GM19397 (cell line): Measurements from ENCODE around the gene AP1B1.
"Not testable (repeated sequence)": the region's sequence is repeated elsewhere in the genome, so short reads cannot be mapped to it uniquely, and the experiment has no call there.

ENCODE experiments used
- ATAC-seq: cut with Tn5 transposase; IDR thresholded peaks from one replicate; pipeline ENCODE4 v1.9.1; 2021; ENCODE audit warnings: mild to moderate bottlenecking, moderate library complexity; ENCODE audit not compliant: unreplicated experiment

The AP1B1 gene

DNA sequence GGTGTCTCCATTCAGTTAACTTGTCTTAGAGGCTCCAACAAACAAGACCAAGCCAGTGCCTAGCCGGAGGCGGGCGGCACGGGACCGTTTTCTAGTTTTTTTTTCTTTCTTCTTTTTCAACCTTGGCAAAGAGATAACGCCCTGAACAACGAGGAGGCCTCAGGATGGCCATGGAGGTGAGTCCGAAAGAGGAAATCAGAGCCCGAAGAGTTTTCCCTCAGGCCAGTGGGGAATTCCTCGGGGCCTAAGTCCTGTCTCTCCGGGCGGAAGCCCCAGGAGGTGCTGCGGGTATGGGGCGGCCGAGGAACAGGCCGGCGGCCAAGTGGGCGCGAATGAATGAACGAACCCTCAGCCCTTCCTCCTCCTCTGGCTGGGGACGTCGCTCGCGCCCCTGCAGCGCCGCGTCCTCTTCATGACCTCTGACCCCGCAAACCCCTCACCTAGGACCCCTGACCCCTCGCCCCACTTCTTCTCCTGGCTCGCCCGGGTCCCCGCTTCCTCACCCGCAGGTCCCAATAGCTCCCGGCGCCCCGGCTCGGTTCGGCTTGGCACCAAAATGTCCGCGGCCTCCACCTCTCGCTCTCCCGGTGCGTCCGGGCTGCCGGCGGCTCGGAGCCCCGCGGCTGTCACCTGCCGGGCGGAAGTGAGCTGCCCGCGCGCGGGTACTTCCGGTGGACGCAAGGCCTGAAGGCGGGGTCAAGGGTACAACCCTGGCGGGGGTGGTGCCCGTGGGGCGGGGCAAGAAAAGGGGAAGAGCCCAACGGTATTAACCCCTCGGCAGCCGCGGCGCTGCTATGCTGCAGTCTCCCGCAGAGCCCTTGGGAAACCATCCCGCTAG lies at the start of gene AP1B1:
TSS of gene AP1B1 (minus strand) at position 650 of the 838 bp plus-strand sequence. CDS start 21,327 bp downstream, outside the sequence.
- ATAC-seq = peak; percentile 83

DNA sequence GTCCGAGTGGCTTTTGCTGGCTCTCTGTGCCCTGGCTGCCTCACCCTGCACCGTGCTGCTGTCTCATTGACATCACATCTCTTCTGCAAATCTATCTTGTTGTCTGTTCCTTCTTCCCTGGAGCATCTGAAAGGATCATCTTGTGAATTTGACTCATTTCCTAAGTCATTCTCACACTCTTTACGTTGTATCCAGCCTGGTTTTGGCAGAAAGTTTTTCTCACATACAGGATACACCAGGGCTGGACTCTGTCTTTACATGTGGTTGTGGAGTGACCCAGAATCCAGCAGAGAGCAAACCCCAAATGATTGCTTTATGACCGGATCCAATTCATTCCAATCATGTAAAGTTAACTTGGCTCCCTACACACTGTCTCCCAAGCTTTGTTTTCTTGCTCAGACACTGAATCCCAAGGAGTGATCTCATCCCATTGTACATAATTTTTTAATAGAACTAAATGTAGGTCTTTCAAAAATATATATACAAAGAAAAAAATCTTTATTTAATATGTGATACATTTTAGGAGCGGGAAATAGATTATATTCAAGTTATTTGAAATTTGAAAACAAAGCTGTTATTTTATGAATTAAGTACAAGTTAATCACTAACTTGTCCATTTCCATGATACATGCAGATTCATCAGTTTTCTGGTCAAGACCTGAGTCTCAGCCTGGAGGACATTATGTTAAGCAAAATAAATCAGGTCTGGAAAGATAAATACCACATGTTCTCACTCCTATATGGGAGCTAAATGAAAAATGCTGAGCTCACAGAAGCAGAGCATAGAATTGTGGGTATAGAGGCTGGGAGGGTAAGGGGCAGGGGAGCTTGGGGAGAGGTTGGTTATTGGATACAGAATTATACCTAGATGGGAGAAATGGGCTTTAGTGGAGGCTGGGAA lies 47.1 kb upstream of the AP1B1 start:
- no peak for ATAC-seq

DNA sequence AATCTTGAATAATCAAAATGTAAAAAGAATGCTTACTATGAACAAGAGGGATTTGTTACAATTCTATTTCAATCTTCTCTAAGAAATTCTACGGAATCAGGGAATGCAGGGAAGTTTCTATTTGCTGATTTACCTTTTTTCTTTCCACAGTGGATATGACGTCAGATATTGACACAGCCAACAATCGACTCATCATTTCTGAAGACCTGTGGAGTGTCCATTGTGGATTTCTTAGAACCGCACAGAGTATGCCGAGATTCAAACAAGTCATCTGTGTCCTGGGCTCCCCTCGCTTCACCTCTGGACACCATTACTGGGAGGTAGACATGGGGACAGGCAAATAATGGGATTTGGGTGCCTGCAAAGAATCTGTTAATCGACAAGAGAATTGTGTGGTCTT lies 45.9 kb upstream of the AP1B1 start:
- no peak for ATAC-seq

DNA sequence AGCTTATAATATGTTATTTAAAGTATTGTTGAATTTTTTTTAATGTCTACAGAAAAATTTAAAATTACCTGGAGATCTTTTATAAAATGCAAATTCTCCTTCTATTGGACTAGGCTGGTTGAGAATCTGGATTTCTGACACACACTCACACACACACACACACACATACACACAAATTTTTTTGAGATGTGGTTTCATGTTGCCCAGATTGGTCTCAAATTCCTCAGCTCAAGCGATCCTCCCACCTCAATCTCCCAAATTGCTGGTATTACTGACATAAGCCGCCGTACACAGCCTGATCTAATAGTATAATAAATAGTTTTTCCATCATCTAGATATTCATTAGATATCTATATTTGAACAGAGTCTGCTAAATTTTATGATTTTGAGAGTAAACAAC lies 45.5 kb upstream of the AP1B1 start:
- no peak for ATAC-seq

- ATAC-seq = no peak
Observed at GRCh38 chr22:29431986-29432385, 43.6 kb upstream of the AP1B1 start.

DNA sequence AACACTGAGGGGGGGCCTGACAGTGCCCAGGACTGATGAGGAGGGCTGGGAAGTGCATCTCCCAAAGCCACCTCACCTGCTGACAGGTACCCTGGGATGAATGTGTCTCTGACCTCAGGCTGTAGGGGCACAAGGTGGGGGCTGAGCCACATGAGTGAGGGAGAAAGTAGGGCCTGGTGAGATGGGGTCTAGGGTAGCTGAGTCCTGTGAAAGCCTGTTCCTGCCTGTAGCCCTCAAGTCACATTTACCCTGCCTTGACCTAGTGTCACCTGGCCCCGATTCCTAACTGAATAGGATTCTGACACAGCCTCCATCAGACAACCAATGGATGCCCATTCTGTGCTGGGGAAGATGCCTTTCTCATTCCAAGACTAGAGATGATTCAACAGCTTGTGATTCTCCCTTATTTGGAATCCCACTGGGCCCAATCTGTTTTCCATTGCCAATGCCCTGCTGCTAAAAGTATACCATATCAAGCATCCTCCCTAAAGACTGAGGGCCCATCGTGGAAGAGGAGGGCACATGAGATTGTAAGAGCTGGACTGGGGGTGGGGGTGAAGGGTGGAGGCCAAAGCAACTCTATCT lies 38.9 kb upstream of the AP1B1 start:
- no peak for ATAC-seq

DNA sequence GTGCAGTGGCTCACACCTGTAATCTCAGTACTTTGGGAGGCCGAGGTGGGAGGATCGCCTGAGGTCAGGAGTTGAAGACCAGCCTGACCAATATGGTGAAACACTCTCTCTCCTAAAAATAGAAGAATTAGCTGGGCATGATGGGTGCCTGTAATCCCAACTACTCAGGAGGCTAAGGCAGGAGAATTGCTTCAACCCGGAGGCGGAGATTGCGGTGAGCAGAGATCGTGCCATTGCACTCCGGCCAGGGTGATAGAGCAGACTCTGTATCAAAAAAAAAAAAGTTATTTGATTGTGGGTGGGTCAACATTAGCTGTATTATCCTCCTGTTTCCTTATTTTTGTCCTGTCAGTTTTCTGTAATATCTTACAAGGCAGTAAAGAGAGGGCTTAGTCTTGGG lies 38.1 kb upstream of the AP1B1 start:
- ATAC-seq = no peak

DNA sequence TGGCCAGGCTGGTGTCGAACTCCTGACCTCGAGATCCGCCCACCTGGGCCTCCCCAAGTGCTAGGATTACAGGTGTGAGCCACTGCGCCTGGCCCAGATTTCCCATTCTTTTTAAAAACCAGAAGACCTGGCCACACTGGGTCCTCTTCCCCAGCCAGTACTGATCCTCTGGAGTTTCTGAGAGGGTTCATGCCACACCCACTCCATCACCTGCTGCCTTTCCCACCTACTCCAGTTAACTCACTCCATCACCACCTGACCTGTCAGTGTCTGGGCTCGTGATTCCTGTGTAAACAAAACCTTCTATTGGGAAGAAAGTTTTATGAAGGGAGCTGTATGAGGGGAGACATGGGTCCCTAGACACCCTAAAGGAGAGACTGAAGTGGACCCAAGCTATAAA lies 30.3 kb upstream of the AP1B1 start:
- not testable (repeated sequence) for ATAC-seq

- not testable (repeated sequence) for ATAC-seq
Observed at GRCh38 chr22:29414951-29415591, 26.7 kb upstream of the AP1B1 start.

GRCh38 chr22:29412772-29413171 lies 24.4 kb upstream of the AP1B1 start:
- ATAC-seq = not testable (repeated sequence)

GRCh38 chr22:29411569-29412211 lies 23.3 kb upstream of the AP1B1 start:
- peak; percentile 48 for ATAC-seq

DNA sequence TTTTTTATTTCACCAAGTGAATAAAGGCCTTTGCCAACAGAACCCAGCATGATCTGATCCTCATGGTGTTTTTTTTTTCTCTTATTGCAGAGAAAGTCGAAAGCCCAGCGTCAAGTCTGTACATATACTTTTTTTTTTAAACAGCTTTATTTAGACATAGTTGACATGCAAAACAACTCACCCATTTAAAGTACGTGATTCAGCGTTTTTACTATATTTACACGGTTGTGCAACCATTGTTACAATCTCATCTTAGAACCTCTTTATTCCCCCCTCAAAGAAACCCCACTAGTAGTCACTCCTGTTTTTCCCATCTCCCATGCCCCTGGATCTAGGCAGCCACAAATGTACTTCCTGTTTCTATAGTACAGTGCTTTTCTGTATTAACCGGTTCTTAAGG lies 20.6 kb upstream of the AP1B1 start:
- ATAC-seq = no peak

DNA sequence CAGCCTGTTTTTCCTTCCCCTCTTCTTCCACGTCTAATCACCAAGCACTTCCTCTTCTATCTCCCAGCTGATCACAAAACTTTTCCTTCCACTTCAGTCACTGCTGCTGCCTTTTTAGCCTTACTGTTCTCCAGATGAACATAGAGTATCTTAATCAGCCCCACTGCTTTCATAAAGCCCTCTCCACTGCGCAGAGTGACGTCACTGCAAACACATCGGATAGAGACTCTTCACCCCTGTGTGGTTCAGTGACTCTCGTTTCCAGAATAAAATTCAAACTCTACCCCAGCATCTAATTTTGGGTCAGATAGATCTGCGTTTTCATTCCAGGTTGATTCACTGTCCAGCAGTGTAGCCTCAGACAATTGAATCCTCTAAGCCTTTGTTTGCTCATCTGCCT lies 13.2 kb upstream of the AP1B1 start:
- ATAC-seq = not testable (repeated sequence)

DNA sequence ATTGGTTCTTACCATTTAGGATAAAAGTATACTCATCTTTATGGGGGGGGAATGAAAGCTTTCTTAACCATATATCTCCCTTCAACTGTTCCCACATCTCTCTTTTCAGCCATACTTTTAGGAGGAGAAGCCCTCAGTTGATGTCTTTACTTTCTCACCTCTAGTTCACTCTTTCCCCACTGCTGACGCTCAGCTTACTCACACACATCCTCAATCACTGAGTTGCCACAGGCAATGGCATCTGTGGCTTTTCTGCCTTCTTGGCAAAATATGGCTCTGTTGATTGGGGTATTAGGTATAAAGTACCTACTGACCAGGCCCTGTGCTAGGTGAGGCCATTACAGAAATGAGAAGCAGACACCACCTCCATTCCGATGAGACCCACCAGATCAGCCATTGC lies 12.2 kb upstream of the AP1B1 start:
- no peak for ATAC-seq

GRCh38 chr22:29397791-29398190 lies 9.4 kb upstream of the AP1B1 start:
- no peak for ATAC-seq

GRCh38 chr22:29396126-29396525 lies 7.8 kb upstream of the AP1B1 start:
- no peak for ATAC-seq

GRCh38 chr22:29394931-29395581 lies 6.7 kb upstream of the AP1B1 start:
- ATAC-seq = no peak

DNA sequence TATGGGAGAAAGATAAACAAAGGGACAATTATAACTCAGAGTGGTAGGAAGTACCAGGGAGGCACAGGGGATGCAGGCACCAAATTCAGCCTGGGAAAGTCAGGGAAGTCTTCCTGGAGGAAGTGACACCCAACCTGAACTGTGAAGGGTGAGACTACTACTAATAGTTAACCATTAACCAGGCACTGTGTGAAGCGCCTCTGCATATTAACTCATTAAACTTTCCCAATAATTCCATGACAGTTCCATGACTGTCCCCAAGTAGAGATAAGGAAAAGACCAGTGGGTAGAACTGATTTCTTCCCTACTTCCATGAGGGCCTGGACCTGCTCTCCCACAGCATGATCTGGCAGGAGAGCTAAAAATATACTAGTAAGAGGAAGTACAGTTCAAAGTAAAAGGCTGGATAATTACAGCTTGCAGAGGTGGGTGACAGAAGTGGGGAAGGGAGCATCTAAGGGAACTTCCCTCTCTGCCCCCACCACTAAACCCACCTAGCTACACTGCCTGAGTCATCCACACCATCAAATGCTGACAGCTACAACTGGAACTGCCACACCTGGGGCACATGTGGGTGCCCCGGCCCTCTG lies 4.7 kb upstream of the AP1B1 start:
- no peak for ATAC-seq

GRCh38 chr22:29391546-29391945 lies 3.2 kb upstream of the AP1B1 start:
- no peak for ATAC-seq

DNA sequence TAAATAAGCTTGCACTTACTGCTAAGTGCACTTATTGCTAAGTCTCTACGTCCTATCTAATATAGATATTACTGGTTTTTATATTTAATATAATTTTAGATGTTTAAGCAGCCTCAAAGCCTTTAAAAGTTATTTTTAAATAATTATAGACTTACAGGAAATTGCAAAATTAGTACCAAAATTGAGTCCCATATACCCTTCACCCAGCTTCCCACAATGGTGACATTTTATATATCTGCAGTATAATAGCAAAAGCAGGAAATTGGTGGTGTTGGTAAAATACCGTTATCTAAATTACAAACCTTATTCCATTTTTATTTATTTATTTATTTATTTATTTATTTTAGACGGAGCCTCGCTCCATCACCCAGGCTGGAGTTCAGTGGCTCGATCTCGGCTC lies 1.9 kb upstream of the AP1B1 start:
- ATAC-seq = no peak
